Stimulated activated CD8-positive, alpha-beta memory T cell treated with anti-CD3 and anti-CD28 coated beads, Interleukin-2, amount 100 ng/mL, for 1 hour (primary cell): ENCODE data around the gene KLHDC4.
"Not testable (repeated sequence)": the region's sequence is repeated elsewhere in the genome, so short reads cannot be mapped to it uniquely, and the experiment has no call there.

ENCODE experiments used
- DNase-seq, 2 donors: peaks; one replicate each; pipeline ENCODE4 v3.0.0-alpha.2; 2020; ENCODE audit warnings: low read depth in 2 of 2

Gene KLHDC4

DNA sequence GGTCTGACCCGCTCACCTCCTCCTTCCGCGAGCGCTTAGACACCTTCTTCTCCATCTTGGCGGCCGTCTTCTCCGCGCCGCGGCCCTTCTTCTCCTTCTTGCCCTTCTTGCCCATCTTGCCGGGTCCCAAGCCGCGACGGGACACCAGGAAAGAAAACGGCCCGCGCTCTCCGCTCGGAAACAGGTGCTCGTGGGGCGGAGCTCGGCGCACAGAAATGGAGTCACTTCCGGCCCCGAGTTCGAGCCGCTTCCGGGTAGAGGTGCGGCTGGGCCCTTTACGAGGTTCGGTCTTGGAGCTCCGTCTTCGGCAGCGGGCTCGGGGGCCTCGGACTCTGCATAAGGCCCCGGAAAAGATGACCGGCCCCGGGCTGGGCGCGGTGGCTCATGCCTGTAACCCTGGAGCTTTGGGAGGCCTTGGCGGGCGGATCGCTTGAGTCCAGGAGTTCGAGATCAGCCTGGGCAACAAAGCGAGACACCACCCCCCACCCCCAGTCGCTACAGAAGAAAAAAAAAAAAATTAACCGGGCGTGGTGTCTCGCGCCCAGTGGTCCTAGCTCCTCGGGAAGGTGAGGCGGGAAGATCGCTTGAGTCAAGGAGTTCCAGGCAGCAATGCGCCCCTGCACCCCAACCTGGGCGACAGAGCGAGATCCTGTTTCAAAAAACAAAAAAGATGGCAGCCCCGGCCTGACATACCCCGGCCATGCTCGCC, at the start of gene KLHDC4:
Gene KLHDC4, minus strand, starts transcription at position 211 of the 709 bp plus-strand sequence. Its CDS starts 96 bp downstream, at position 115.
- DNase-seq: peak; percentile 79 to 82

DNA sequence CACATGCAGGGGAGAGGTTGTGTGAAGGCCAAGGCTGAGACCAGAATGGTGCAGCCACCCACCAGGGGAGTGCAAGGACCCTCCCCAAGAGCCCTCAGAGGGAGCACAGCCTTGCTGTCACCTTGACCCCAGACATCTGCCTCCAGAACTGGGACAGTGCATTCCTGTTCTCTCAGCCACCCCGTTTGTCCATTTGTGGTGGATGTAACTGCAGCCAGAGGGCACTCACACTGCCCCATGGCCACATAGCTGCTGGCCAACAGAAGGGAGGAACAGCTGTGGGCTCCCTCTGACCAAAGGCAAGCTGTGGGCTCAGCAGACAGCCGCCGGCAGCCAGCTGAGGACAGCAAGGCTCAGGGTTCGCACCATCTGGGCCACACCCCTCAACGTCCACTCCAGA, 49.8 kb upstream of the KLHDC4 start:
- DNase-seq: no peak

DNA sequence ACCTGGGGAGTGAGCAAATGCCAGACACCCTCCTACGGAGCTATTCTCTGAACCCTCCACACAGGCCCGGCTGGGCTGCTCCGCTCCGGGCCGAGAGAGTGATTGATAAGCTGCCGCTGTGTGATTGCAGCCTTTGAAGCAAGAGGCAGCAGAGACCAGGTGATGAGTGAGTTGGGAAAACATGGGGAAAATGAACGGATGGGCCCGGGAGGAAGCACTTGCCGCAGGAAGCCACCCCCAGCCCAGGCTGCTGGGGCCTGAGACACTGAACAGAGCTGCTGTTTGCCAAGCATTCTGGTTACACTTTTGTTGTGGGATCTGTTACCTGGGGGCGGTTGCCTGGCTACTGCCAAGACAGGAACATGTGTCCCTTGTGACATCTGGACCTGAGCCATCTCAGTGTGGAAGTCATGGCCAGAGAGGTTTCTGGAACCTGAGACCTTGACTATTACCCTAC, 46.4 kb upstream of the KLHDC4 start:
- DNase-seq: no peak

DNA sequence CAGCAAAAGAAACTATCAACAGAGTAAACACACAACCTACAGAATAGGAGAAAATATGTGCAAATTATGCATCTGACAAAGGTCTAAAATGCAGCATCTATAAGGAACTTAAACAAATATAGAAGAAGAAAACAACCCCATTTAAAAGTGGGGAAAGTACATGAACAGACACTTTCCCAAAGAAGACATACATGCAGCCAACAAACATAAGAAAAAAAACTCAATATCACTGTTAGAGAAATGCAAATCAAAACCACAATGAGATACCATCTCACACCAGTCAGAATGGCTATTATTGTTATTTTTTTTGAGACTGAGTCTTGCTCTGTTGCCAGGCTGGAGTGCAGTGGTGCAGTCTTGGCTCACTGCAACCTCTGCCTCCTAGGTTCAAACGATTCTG, 45.7 kb upstream of the KLHDC4 start:
- DNase-seq: not testable (repeated sequence)

DNA sequence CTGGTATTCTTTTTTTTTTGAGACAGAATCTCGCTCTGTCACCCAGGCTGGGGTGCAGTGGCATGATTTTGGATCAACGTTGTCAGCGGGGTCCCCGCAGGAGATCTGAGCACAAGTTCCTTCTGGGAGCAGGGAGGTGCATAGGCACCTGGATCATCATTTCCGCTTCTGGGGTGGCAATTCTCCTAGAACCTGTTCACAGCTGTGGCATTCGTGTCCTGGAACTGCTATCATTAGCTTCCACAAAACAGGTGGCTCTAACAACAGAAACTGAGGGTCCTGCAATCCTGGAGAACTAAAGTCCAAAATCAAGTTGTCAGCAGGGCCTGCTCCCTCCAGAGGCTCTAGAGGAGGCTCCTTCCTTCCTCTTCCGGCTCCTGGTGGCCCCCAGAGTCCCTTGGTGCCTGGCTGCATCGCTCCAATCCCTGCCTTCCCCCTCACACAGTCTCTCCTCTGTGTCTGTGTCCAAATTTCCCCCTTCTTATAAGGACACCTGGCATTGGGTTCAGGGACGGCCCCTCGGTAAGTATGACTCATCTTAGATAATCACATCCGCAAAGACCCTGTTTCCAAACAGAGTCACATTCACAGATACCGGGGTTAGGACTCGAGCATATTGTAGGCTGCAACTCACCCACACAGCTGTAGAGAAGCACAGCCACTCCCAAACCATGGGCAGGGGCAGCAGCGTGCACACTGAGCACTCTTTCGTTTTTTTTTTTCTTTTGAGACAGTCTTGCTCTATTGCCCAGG, 43.5 kb upstream of the KLHDC4 start:
- no peak for DNase-seq

DNA sequence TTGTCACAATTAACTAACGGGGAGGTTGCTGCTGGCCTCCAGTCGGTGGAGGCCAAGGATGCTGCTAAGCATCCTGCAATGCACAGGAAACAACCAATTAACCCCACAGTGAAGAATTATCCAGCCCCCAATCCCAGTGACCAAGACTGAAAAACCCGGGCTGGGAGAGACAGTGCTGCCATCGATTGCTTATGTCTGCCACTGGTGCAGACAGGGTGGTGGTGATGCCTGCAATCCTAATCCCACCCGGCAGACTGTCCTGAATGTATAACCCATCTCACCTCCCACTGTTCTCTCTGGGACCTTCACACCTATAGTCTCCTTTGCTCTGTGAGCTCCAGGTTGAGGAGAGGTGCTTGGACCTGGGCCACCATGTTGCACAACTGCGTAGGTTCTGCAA, 42.3 kb upstream of the KLHDC4 start:
- no peak for DNase-seq

DNA sequence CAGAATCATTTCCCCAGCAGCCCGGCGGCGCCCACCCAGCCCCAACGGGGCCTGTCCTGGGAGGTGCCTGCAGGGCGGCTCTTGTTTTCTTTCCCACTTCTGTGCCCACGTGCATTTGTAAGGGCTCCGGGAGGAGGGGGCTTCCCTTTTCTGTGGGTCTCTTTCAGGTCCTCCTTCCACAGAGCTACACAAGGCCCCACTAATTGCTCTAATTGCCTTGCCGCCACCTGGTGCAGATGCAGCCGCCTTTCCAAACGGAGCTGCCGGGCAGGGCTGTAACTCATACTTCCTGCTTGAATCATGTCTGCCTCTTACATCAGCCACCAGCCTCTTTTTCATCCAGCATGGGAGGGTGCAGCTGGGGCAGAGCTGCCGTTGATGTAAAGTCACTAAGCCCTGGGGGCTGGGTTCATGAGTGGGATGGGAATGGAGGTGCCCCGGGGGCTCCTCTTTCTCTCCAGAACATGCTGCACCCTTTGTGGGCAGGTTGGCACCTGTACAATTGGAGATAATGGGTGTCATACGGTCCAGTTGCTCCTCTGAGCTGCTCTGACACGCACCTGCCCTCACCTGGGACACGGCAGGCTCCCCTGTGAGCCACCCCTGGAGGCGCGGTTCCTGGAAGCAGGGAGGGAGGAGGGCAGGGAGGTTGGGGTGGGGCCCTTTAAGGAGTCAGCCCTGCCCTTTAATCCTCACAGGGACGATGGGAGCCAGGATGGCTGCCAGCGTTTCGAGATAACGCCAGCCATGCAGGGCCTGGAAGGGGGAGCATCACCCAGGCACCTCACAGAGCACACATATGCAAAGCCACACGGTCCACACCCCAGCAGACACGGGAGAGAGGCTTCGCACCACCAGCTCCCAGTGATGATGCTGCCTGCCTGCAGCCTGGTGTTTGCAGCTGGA, 41.1 kb upstream of the KLHDC4 start:
- no peak for DNase-seq

DNA sequence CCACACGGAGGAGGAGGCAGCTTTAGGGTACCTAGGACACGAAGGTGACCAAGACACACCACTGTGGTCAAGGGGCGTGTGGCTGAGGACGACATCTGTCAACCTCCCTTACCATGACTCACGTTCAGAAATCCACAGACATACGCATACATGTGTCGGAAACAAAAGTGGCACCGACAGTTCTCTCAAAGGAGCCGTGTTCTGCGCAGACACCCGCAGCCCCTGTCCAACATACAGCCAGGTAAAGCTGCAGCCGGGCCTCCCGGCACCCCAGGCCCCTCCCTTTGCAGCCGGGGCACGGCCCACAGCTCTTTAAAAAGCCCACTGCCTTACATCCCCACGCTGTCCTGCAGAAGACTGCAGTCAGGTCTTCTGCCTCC, 40.5 kb upstream of the KLHDC4 start:
- DNase-seq: no peak

DNA sequence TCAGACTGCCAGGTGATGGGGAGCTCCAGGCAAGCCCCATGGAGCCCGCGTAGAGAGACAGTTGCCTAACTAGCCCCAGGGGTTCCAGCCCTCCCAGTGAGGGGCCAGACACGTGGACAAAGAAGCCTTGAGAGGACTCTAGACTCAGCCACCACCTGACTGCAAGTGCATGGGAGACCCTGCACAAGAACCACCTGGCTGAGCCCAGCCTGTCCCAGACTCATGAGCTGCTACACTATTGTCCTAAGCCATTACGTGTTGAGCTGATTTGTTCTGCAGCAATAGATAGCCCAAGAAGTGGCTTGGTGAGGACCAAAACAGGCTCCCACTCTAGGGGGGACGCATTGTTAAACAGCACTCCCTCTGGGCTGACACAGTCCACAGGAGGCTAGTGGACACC, 37.6 kb upstream of the KLHDC4 start:
- no peak for DNase-seq

DNA sequence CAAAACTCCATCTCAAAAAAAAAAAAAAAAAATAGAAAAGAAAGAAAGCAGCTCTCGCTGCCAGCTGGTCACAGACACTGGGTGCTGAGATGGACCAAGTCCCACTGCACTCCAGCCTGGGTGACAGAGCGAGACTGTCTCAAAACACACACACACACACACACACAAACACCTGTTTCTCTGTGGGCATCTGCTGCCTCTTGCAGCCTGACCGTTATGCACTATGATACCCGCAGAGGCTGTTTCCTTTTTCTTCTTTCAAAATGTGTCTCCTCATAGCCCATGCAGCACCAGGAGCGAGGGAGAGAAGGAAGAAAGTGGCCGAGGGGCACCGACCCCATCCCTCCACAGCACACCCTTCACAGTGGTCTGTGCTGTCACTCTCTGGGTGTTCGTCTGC, 36.9 kb upstream of the KLHDC4 start:
- DNase-seq: no peak

DNA sequence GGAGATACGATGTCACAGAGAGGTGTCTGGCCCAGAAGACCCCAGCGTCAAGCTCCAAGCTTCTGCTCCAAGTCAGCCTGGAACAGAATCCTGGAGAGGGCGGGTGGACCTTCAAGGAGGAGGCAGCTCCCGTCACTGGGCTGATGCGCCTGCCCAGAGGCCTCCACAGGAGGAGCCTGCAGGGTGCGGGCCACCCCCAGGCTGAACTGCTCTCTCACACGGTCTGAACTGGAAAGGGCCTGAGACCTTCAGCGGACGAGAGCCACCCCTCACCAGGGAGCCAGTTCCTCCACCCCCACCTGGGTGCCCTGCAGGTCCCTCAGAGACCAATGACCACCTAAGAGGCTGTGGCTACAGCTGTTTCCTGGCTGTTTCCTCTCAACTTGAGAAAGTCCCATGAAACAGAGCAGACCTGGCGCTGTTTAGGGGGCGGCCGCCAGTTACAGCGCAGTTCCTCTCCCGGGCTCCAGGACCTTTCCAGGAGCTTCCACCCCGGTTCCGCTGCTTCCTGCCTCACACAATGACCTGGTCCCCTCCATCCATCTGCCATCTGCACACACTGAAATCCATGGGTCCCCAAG, 36.0 kb upstream of the KLHDC4 start:
- DNase-seq: no peak

DNA sequence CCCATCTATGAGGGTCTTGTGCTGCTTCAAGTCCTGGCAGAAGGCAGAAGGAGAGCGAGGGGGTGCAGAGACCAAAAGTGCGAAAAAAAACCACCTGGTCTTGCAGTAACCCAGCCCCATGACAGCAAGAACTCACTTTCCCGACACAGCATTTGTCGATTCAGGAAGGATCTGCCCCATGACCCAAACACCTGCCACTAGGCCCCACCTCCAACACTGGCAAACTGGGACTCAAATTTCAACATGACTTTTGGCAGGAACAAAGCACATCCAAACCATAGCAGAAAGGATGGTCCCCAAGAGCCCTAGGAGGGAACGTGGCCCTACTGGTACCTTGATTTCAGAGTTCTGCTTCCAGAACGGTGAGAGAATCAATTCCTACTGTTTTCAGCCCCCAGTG, 34.7 kb upstream of the KLHDC4 start:
- DNase-seq: no peak

DNA sequence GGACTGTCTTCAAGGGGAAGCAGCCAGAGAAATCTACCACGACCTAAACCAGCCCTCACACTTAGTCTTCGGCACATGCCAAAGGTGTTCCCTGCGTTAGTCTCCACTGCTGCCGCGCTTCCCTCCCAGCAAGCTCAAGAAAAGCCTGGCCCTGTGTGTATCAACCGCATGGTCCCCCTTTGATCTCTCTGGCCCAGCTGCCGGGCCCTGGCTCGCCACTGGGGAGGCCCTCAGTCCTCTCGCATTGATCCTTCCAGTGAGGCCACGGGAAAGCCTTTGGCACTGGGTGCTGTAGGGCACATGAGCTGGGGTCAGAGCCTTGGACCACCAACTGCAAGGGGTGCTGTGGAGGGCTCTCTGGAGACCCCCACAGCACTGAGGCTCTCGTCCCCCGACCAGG, 29.6 kb upstream of the KLHDC4 start:
- no peak for DNase-seq

DNA sequence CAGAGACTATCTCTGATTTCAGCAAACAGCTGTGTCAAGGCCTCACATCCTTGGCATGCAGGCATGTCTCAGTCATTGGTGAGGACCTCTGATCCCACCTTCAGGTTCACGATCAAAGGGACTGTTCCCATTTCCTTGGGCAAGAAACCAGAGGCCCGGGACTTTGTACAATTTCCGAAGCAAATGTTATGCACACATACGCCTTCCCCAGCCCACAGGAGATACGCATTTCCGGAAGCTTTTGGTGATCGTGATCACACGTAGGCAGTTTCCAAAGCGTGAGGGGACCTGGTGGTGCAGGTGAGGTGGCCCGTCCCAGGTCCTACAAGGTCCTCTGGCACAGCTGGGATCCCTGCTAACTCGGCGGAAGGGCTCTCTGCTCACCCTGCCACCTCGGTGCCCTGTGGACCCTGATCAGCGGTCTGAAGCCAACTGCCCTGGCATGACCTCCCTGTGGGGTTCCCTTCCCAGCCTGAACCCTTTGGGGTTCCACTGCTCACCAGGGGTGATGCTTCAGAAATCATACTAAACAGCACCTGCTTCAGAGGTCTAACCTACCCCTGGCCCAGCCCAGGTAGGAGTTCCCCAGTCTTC, 28.8 kb upstream of the KLHDC4 start:
- no peak for DNase-seq

DNA sequence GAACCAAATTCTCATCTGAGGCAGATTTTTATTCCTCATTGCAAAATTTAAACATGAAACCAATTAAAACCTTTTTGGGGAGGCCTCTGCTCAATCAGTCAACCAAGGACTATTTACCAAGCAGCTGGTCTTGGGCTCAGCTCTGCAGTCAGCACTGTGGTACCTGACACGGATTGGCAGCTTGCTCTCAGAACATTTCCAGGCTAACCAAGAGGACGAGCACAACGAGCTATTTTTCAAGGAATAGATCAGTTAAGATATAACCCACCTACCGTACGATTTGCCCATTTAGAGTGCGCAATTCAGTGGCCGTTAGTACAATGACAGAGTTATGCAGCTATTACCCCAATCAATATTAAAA, 26.4 kb upstream of the KLHDC4 start:
- DNase-seq: no peak

DNA sequence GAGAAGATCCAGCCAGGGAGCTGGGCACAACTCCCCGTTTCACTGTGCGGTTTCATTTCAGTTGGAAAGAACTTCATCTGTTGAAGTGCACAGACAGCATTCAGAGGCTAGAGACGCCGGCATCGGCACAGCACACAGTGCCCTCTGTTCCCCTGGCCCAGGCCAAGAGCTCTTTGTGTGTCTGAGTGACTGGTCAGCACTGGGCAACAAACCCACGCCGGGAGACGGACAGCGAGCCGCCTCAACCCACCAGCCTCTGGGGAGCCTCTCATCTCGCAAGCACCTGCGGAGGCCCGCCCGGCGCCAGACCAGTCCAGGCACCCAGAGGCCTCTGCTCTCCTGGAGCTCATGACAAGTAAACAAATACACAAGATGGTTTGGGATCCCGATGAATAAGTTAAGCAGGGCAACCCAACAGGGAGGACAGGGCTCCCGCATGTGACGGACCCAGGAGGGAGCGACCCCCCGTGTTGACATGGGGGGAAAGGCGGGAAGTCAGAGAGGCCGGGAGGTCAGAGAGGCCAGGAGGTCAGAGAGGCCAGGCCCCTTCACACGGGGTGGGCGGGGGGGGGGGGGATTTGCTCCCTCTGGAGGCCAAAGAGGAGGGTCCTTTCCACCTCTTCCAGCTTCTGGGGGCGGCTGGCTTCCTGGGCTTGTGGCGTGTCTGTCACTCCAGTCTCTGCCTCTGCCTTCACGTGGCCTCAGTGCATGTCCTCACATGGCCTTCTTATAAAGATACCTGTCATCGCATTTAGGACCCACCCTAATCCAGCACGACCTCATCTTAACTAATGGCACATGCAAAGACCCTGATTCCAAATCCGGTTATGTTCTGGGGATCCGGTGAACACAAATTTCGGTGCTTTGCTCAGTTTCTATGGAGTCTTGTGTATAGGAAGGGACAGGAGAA, 25.8 kb upstream of the KLHDC4 start:
- DNase-seq: no peak

DNA sequence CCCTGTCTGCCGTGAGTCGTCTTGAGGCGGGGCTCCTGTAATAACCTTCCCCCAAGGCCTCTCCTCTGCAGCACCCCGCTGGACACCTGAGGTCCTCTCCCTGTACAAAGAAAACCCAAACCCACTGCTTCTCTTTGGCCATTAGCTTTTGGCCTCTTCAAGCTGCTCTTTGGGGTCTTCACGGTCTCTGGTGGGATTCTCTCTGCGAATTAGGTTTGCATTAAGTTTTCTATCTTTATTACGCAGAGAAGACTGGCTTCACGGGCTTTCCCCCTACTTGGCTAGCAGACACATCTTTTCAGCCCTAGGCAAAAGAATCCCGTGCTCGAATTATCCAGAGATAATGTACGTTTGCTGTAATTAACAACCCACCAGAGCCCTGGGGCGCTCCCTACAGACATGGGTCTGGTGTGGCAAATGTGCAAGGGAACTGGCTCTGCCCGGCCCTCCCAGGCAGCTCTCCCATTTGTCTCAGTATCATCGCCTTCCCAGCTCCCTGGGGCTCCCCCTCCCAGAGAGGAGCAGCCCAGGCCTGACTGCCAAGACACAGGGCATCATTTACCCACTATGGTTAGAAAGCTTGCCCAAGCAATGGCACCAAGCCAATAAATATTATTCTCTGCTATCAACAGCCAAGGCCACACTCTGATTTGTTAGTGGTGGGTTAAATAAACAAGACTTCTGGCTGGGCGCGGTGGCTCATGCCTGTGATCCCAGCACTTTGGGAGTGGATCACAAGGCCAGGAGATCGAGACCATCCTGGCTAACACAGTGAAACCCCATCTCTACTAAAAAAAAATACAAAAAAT, 24.7 kb upstream of the KLHDC4 start:
- no peak for DNase-seq

DNA sequence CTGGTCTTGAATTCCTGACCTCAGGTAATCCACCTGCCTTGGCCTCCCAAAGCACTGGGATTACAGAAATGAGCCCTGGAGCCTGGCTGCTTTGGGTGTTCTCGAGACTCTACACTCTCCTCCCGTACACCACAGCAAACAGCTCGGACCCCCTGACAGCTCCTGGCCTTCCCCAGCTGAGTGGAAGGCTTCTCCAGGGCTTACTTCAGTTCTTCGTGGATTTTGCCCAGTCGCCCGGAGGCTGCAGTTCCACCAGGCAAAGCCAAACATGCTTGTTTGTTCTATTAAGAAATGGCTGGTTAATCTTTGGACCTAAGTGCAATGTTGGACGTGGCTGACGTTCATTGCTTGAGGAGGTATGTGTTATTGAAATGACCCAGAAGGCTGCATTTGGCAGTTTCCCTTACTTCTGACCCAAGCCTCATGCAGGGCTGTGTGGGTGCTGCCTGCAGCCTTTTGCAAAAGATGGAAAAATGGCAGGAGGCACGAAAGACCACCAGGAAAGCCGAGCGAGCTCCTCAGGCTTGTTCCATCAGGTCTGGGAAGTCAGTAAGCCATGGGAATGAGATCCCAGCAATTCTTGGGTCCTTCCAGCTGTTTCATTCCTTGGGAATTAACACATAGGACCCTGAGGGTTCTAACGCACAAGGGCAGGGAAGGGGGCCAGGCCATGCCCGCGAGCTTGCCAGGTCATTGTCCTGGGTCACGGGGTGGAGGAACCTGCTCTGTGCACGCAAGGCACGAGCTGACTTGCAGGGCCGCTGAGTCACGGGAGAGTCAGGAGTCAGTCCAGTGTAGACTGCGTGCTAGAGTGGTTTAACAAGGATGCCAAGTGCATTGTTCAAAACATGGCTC, 23.9 kb upstream of the KLHDC4 start:
- DNase-seq: no peak
